Measurements from ENCODE around the gene SETD6.

GRCh38 chr16:58475091-58475619 lies 40.2 kb upstream of the SETD6 start:
- no peak for TF ChIP-seq CTCF (conservative IDR thresholded peaks at IDR 0.05; ENCODE audit: low read depth, low read length)
- no peak for TF ChIP-seq EZH2 (IDR thresholded peaks at IDR 0.05; ENCODE audit: borderline replicate concordance, low read depth, low read length, poor library complexity, severe bottlenecking)
